H9 (cell line): ENCODE results near the gene GNA15. TPM values are rescaled to one million over a fixed set of nuclear protein-coding genes. Genes with fewer than 3 reads are reported as not detected.

Source experiments
- DNase-seq: peaks from one replicate; pipeline ENCODE4 v3.0.0-alpha.2; 2017
- H2AFZ ChIP-seq: one replicate; pipeline ENCODE4 v1.6.1; 2013; ENCODE audit warnings: mild to moderate bottlenecking, low read length, control low read depth, moderate library complexity
- H2AK5ac ChIP-seq: 2 replicates; pipeline ENCODE4 v1.6.1; 2013; ENCODE audit warnings: low read length, control low read depth, mixed read lengths; ENCODE audit not compliant: insufficient read length
- H2BK120ac ChIP-seq: one replicate; pipeline ENCODE4 v1.6.1; 2013; ENCODE audit warnings: low read depth, mild to moderate bottlenecking, low read length, control low read depth, inconsistent platforms; ENCODE audit not compliant: poor library complexity, severe bottlenecking
- H2BK12ac ChIP-seq: 2 replicates; pipeline ENCODE4 v1.6.1; 2013; ENCODE audit warnings: low read length, control low read depth, mixed read lengths, low read depth; ENCODE audit not compliant: insufficient read length
- H2BK15ac ChIP-seq: 2 replicates; pipeline ENCODE4 v1.6.1; 2013; ENCODE audit warnings: low read depth, low read length, control low read depth
- H2BK20ac ChIP-seq: one replicate; pipeline ENCODE4 v1.6.1; 2013; ENCODE audit warnings: low read depth, mild to moderate bottlenecking, low read length, control low read depth, inconsistent platforms; ENCODE audit not compliant: poor library complexity, severe bottlenecking
- H2BK5ac ChIP-seq: 2 replicates; pipeline ENCODE4 v1.6.1; 2013; ENCODE audit warnings: low read length, control low read depth, mixed read lengths; ENCODE audit not compliant: insufficient read length
- H3K14ac ChIP-seq: 2 replicates; pipeline ENCODE4 v1.6.1; 2013; ENCODE audit warnings: low read length, control low read depth; ENCODE audit not compliant: insufficient read depth
- H3K18ac ChIP-seq: 2 replicates; pipeline ENCODE4 v1.6.1; 2013; ENCODE audit warnings: low read depth, mild to moderate bottlenecking, mixed read lengths, low read length, control low read depth; ENCODE audit not compliant: insufficient read length
- H3K23ac ChIP-seq: 2 replicates; pipeline ENCODE4 v1.6.1; 2013; ENCODE audit warnings: low read length, control low read depth, mixed read lengths, low read depth; ENCODE audit not compliant: insufficient read length
- H3K23me2 ChIP-seq: 2 replicates; pipeline ENCODE4 v1.6.1; 2013; ENCODE audit warnings: low read depth, mild to moderate bottlenecking, mixed read lengths, low read length, control low read depth; ENCODE audit not compliant: insufficient read length, poor library complexity, severe bottlenecking
- H3K27ac ChIP-seq: 2 replicates; pipeline ENCODE4 v1.5.1; 2013; ENCODE audit warnings: low read length, control low read depth, mixed read lengths, low read depth; ENCODE audit not compliant: insufficient read length
- H3K27me3 ChIP-seq: 2 replicates; pipeline ENCODE4 v1.6.1; 2013; ENCODE audit warnings: low read length, control low read depth, inconsistent platforms; ENCODE audit not compliant: insufficient read depth
- H3K4ac ChIP-seq: 2 replicates; pipeline ENCODE4 v1.6.1; 2013; ENCODE audit warnings: low read depth, mild to moderate bottlenecking, control low read depth, inconsistent platforms, low read length, moderate library complexity
- H3K4me1 ChIP-seq: 2 replicates; pipeline ENCODE4 v1.6.1; 2013; ENCODE audit warnings: low read length, control low read depth, inconsistent platforms; ENCODE audit not compliant: insufficient read depth
- H3K4me2 ChIP-seq: 2 replicates; pipeline ENCODE4 v1.6.1; 2013; ENCODE audit warnings: low read length, control low read depth, mixed read lengths; ENCODE audit not compliant: insufficient read length, insufficient read depth
- H3K56ac ChIP-seq: 2 replicates; pipeline ENCODE4 v1.6.1; 2013; ENCODE audit warnings: low read depth, mild to moderate bottlenecking, mixed read lengths, low read length, control low read depth; ENCODE audit not compliant: insufficient read length
- H3K79me1 ChIP-seq: 2 replicates; pipeline ENCODE4 v1.6.1; 2013; ENCODE audit warnings: low read depth, mild to moderate bottlenecking, moderate library complexity, low read length, control low read depth, inconsistent platforms; ENCODE audit not compliant: insufficient read depth, poor library complexity, severe bottlenecking
- H3K79me2 ChIP-seq: 2 replicates; pipeline ENCODE4 v1.6.1; 2013; ENCODE audit warnings: low read length, control low read depth, inconsistent platforms; ENCODE audit not compliant: insufficient read depth
- H3K9ac ChIP-seq: 2 replicates; pipeline ENCODE4 v1.6.1; 2013; ENCODE audit warnings: low read length, control low read depth, mixed read lengths; ENCODE audit not compliant: insufficient read length; ENCODE audit errors: extremely low read depth
- H3K9me3 ChIP-seq: one replicate; pipeline ENCODE4 v1.6.1; 2013; ENCODE audit warnings: low read depth, low read length, inconsistent platforms; ENCODE audit not compliant: control insufficient read depth
- H3T11ph ChIP-seq: one replicate; pipeline ENCODE4 v1.6.1; 2013; ENCODE audit warnings: mild to moderate bottlenecking, low read length, control low read depth, inconsistent platforms
- H4K20me1 ChIP-seq: one replicate; pipeline ENCODE4 v1.6.1; 2013; ENCODE audit not compliant: control insufficient read depth, insufficient read length, insufficient read depth
- H4K5ac ChIP-seq: 2 replicates; pipeline ENCODE4 v1.6.1; 2013; ENCODE audit warnings: low read depth, mild to moderate bottlenecking, mixed read lengths, low read length, control low read depth; ENCODE audit not compliant: insufficient read length
- H4K8ac ChIP-seq: replicated peaks from 2 replicates; pipeline ENCODE4 v1.6.1; 2013; ENCODE audit warnings: low read length, control low read depth, mixed read lengths, low read depth; ENCODE audit not compliant: insufficient read length
- H4K91ac ChIP-seq: 2 replicates; pipeline ENCODE4 v1.6.1; 2013; ENCODE audit warnings: low read depth, mild to moderate bottlenecking, moderate library complexity, mixed read lengths, low read length, control low read depth; ENCODE audit not compliant: insufficient read length
- H3K27ac Mint-ChIP-seq, 3 experiments: 2 replicates in 2 of 3; 3 replicates in 1 of 3; pipeline ENCODE4 v1.8.0; 2020 to 2021; ENCODE audit warnings: mixed read lengths in 3 of 3, mild to moderate bottlenecking in 1 of 3, moderate library complexity in 1 of 3
- H3K27me3 Mint-ChIP-seq: 2 replicates; pipeline ENCODE4 v1.8.0; 2021; ENCODE audit warnings: low read depth, mild to moderate bottlenecking, moderate library complexity, mixed read lengths
- H3K36me3 Mint-ChIP-seq, 3 experiments: 2 replicates in 2 of 3; 3 replicates in 1 of 3; pipeline ENCODE4 v1.8.0; 2020 to 2021; ENCODE audit warnings: low read depth in 3 of 3, mixed read lengths in 3 of 3; ENCODE audit not compliant: insufficient read depth in 1 of 3
- H3K4me1 Mint-ChIP-seq, 2 experiments: 2 replicates each; pipeline ENCODE4 v1.8.0; 2020; ENCODE audit warnings: mixed read lengths in 2 of 2
- H3K4me3 Mint-ChIP-seq, 2 experiments: 2 replicates in 1 of 2; 3 replicates in 1 of 2; pipeline ENCODE4 v1.8.0; 2020 to 2021; ENCODE audit warnings: mild to moderate bottlenecking in 2 of 2, mixed read lengths in 2 of 2, moderate library complexity in 1 of 2
- H3K9me3 Mint-ChIP-seq, 2 experiments: 2 replicates in 1 of 2; 3 replicates in 1 of 2; pipeline ENCODE4 v1.8.0; 2020; ENCODE audit warnings: mild to moderate bottlenecking in 2 of 2, mixed read lengths in 2 of 2, moderate library complexity in 1 of 2
- WGBS: extraction: QIAGEN DNeasy Blood & Tissue Kit; methylation state at CpG from one replicate; pipeline ENCODE4 v1.1.7; 2013; ENCODE audit warnings: missing lambda C conversion rate, low lambda C conversion rate, mixed read lengths; ENCODE audit not compliant: insufficient read length; ENCODE audit errors: extremely low coverage; 5-methylcytosine and 5-hydroxymethylcytosine counted together
- total RNA-seq: library from RNA; stranded (reverse); gene quantifications from 2 replicates; pipeline ENCODE4 v1.2.1, GENCODE V29; 2021
- TF ChIP-seq, protein P1 (sequence below): fragments of 200-600 bp; sonication (generic); conservative IDR thresholded peaks from 3 replicates; pipeline ENCODE4 v1.8.0; 2021; ENCODE audit warnings: antibody characterized with exemption, mild to moderate bottlenecking

Gene GNA15
- total RNA-seq, 1 experiment from 2014 or later = not detected

- WGBS = no CpG with 5 or more reads among the region's 22 CpGs
- H3K9ac ChIP-seq = no peak overlapping the region
- no peak overlapping the region for H4K8ac ChIP-seq
- H2BK20ac ChIP-seq = no peak overlapping the region
- H3K18ac ChIP-seq = no peak overlapping the region
- H3K4me1 ChIP-seq = no peaks in the 10 kb centered on the region
- no peak overlapping the region for H2AFZ ChIP-seq
- H3K27ac ChIP-seq = no peak overlapping the region
- H2BK5ac ChIP-seq = no peak overlapping the region
- H2BK12ac ChIP-seq = no peak overlapping the region
- no peak overlapping the region; the same call in 1 of the 2 replicates for H3K14ac ChIP-seq
- no peak overlapping the region for H2BK15ac ChIP-seq
- H3K4ac ChIP-seq = no peak overlapping the region
- no peak overlapping the region for H3T11ph ChIP-seq
- Mint-ChIP-seq H3K4me1 (peaks cover 17 to 24% of the 10 kb centered on the region in 2 experiments), H3K27me3 (no peaks in the 10 kb centered on the region), H3K36me3 (no peaks in the 10 kb centered on the region; a peak in 3 of 7 replicates), H3K9me3 (no peaks in the 10 kb centered on the region), H3K4me3 (peak overlapping the region in 1 of 2 experiments; percentile 47; a peak in 1 of 5 replicates), H3K27ac (peak overlapping the region in 1 of 3 experiments; percentile 41; a peak in 2 of 7 replicates)
- TF ChIP-seq, protein P1, sequence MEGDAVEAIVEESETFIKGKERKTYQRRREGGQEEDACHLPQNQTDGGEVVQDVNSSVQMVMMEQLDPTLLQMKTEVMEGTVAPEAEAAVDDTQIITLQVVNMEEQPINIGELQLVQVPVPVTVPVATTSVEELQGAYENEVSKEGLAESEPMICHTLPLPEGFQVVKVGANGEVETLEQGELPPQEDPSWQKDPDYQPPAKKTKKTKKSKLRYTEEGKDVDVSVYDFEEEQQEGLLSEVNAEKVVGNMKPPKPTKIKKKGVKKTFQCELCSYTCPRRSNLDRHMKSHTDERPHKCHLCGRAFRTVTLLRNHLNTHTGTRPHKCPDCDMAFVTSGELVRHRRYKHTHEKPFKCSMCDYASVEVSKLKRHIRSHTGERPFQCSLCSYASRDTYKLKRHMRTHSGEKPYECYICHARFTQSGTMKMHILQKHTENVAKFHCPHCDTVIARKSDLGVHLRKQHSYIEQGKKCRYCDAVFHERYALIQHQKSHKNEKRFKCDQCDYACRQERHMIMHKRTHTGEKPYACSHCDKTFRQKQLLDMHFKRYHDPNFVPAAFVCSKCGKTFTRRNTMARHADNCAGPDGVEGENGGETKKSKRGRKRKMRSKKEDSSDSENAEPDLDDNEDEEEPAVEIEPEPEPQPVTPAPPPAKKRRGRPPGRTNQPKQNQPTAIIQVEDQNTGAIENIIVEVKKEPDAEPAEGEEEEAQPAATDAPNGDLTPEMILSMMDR = no peak
- H3K23ac ChIP-seq = no peak overlapping the region
- H3K9me3 ChIP-seq = no peaks in the 10 kb centered on the region
- H4K91ac ChIP-seq = no peak overlapping the region
- H4K20me1 ChIP-seq = peaks cover 2% of the 10 kb centered on the region
- no peaks in the 10 kb centered on the region for H3K23me2 ChIP-seq
- H3K27me3 ChIP-seq = no peaks in the 10 kb centered on the region
- no peak overlapping the region for H3K56ac ChIP-seq
- no peak overlapping the region for H2BK120ac ChIP-seq
- H3K79me1 ChIP-seq = no peaks in the 10 kb centered on the region
- DNase-seq = no peak
- no peak overlapping the region for H4K5ac ChIP-seq
- H3K79me2 ChIP-seq = peaks cover 6% of the 10 kb centered on the region; the same call in 1 of the 2 replicates
- no peak overlapping the region for H3K4me2 ChIP-seq
- no peak overlapping the region for H2AK5ac ChIP-seq
Observed at GRCh38 chr19:3109491-3109890, 26.3 kb upstream of the GNA15 start.
